Ishikawa (cell line): ENCODE data around the gene MIAT.

Source experiments
- CEBPB ChIP-seq: IDR thresholded peaks from 2 replicates; pipeline ENCODE4 v1.6.1; 2012
- CREB1 ChIP-seq: IDR thresholded peaks from 2 replicates; pipeline ENCODE4 v1.6.1; 2012; ENCODE audit warnings: low read depth
- EGR1 ChIP-seq: IDR thresholded peaks from 2 replicates; pipeline ENCODE4 v1.6.1; 2012
- EP300 ChIP-seq: IDR thresholded peaks from 2 replicates; pipeline ENCODE4 v1.6.1; 2012; ENCODE audit warnings: borderline replicate concordance
- FOXM1 ChIP-seq: IDR thresholded peaks from 2 replicates; pipeline ENCODE4 v1.6.1; 2012; ENCODE audit warnings: low read depth, borderline replicate concordance
- MAX ChIP-seq: IDR thresholded peaks from 2 replicates; pipeline ENCODE4 v1.6.1; 2012
- NFIC ChIP-seq: IDR thresholded peaks from 2 replicates; pipeline ENCODE4 v1.6.1; 2012
- RAD21 ChIP-seq: IDR thresholded peaks from 2 replicates; pipeline ENCODE4 v1.6.1; 2012; ENCODE audit warnings: low read depth
- REST ChIP-seq: IDR thresholded peaks from 2 replicates; pipeline ENCODE4 v1.6.1; 2012; ENCODE audit warnings: low read depth, mild to moderate bottlenecking
- TAF1 ChIP-seq: IDR thresholded peaks from 2 replicates; pipeline ENCODE4 v1.6.1; 2012; ENCODE audit warnings: low read depth, mild to moderate bottlenecking
- USF1 ChIP-seq: IDR thresholded peaks from 2 replicates; pipeline ENCODE4 v1.6.1; 2012
- YY1 ChIP-seq: IDR thresholded peaks from 2 replicates; pipeline ENCODE4 v1.6.1; 2012; ENCODE audit warnings: low read depth
- ZBTB7A ChIP-seq: IDR thresholded peaks from 2 replicates; pipeline ENCODE4 v1.6.1; 2012; ENCODE audit warnings: low read depth

- TF ChIP-seq NFIC = no peak
- TF ChIP-seq YY1 = no peak
- TF ChIP-seq FOXM1 = no peak
- TF ChIP-seq MAX = no peak
- TF ChIP-seq ZBTB7A = no peak
- no peak for TF ChIP-seq CEBPB
- no peak for TF ChIP-seq EP300
- no peak for TF ChIP-seq USF1
- no peak for TF ChIP-seq REST
- TF ChIP-seq RAD21 = no peak
- TF ChIP-seq TAF1 = no peak
- no peak for TF ChIP-seq CREB1
- TF ChIP-seq EGR1 = no peak
These were observed 18.4 kb downstream of the MIAT start for GRCh38 chr22:26675687-26676268.
